Nephron (organoid): ENCODE measurements around the gene ARHGAP22.

Experiments
- H3K27ac Mint-ChIP-seq, 3 experiments: 2 replicates each; pipeline ENCODE4 v1.8.0; 2020; ENCODE audit warnings: mixed read lengths in 3 of 3, mild to moderate bottlenecking in 2 of 3, moderate library complexity in 1 of 3
- H3K27me3 Mint-ChIP-seq: 2 replicates; pipeline ENCODE4 v1.8.0; 2021; ENCODE audit warnings: low read depth, mild to moderate bottlenecking, moderate library complexity, mixed read lengths
- H3K36me3 Mint-ChIP-seq: 2 replicates; pipeline ENCODE4 v1.8.0; 2020; ENCODE audit warnings: low read depth, mixed read lengths
- H3K4me1 Mint-ChIP-seq: 2 replicates; pipeline ENCODE4 v1.8.0; 2020; ENCODE audit warnings: mixed read lengths
- H3K4me3 Mint-ChIP-seq, 3 experiments: 2 replicates each; pipeline ENCODE4 v1.8.0; 2020; ENCODE audit warnings: mild to moderate bottlenecking in 3 of 3, mixed read lengths in 3 of 3, moderate library complexity in 2 of 3
- H3K9me3 Mint-ChIP-seq: 2 replicates; pipeline ENCODE4 v1.8.0; 2020; ENCODE audit warnings: mixed read lengths
- CTCF ChIP-seq, 3 experiments: fragments of 200-600 bp; sonication (generic); IDR thresholded peaks; one replicate each; pipeline ENCODE4 v1.5.0; 2021; ENCODE audit warnings: antibody characterized with exemption in 3 of 3; ENCODE audit not compliant: unreplicated experiment in 3 of 3

The ARHGAP22 gene

GRCh38 chr10:48640326-48640725 lies 35.5 kb upstream of the ARHGAP22 start:
- Mint-ChIP-seq H3K4me3 (no peak overlapping the region), H3K9me3 (peaks cover 18% of the 10 kb centered on the region), H3K36me3 (no peaks in the 10 kb centered on the region), H3K4me1 (no peaks in the 10 kb centered on the region), H3K27me3 (peaks cover 9% of the 10 kb centered on the region), H3K27ac (no peak overlapping the region)
- no peak for TF ChIP-seq CTCF (IDR thresholded peaks at IDR 0.05; ENCODE audit: unreplicated experiment in 3 of 3)

GRCh38 chr10:48639632-48640031 lies 34.8 kb upstream of the ARHGAP22 start:
- TF ChIP-seq CTCF (IDR thresholded peaks at IDR 0.05; ENCODE audit: unreplicated experiment in 3 of 3): no peak
- Mint-ChIP-seq H3K36me3 (no peaks in the 10 kb centered on the region), H3K9me3 (peaks cover 18% of the 10 kb centered on the region), H3K27me3 (peaks cover 9% of the 10 kb centered on the region), H3K4me3 (no peak overlapping the region), H3K4me1 (no peaks in the 10 kb centered on the region), H3K27ac (no peak overlapping the region)

DNA sequence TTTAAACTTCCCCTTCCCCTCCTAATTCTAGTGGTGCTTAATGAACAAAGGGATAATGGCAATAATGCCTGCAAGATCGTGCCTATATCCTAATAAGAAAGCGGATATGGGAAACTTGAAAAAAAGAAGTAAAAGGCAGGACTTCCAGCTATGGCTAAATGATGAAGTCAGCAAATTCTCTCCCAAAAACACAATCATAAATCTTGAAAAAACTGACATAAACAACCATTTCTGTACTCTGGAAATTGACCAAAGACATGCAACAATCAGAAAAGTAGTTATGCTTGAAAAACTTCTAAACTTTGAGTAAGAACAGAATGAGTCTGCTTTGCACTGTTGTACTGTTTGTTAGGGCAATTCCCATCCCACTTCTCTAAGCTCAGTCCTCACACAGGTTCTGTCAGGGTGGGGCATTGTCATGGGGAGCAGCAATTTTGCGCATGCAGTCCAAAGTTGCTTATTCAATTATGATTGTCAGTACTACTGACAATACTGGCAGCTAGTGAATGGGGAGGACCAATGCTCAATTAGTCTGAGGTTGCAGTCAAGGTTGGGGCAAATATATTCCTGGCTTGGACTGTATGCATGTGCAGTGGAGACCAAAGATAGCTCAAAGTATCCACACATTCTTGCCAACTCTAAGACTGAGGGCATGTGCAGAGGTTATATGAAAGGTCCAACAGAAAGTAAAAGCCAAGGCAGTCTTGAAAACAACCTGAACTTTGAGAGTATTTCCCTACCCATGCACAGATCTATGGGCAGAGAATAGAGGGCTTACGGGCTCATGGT lies 34.1 kb upstream of the ARHGAP22 start:
- Mint-ChIP-seq H3K9me3 (peaks cover 18% of the 10 kb centered on the region), H3K4me1 (no peaks in the 10 kb centered on the region)
- TF ChIP-seq CTCF (IDR thresholded peaks at IDR 0.05; ENCODE audit: unreplicated experiment in 3 of 3): no peak

DNA sequence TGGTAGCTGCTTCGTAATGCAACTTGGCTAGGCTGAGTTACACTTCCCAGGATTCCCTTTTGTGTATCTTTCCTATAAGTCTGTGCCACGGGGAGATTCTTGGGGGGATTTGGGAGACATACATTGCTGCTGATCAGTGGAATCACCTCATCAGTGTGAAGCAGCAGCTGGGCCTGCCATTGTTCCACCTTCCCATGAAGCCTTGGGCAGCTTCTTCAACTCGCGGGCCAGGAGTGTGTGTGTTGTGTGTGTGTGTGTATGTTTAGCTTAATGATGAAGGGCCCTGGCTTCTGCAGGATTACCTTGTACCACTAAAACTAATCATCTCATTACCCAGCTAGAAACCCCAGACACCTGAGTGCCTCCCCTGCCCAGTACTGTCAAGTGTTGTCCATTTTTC lies 33.3 kb upstream of the ARHGAP22 start:
- Mint-ChIP-seq H3K27ac (no peak overlapping the region), H3K9me3 (peaks cover 18% of the 10 kb centered on the region), H3K27me3 (peaks cover 18% of the 10 kb centered on the region), H3K4me1 (no peaks in the 10 kb centered on the region), H3K36me3 (no peaks in the 10 kb centered on the region), H3K4me3 (no peak overlapping the region)
- no peak for TF ChIP-seq CTCF (IDR thresholded peaks at IDR 0.05; ENCODE audit: unreplicated experiment in 3 of 3)

More for the DNA sequence above, 34.1 kb upstream of the ARHGAP22 start:
- Mint-ChIP-seq H3K27ac (no peak overlapping the region), H3K36me3 (no peaks in the 10 kb centered on the region), H3K4me3 (no peak overlapping the region), H3K27me3 (peaks cover 12% of the 10 kb centered on the region)

DNA sequence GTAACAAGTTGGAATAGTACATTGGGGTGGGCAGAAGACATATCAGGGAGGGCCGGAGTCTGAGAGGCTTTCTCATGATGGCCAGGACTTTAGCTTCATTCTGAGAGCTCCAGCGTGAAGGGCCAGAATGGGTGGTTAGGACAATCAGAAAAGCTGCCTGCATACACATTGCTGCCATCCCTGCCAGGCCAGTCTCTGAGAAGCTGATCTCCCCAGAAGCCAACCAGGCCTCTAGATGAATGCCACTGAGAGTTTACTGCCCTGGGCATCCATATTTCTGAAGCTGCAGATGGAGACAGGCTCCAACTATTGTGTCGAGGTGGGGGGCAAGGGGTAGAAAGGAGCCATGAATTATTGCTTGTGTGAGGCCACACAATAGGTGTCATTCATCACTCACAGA lies 32.0 kb upstream of the ARHGAP22 start:
- Mint-ChIP-seq H3K4me3 (no peak overlapping the region), H3K36me3 (no peaks in the 10 kb centered on the region), H3K27me3 (peaks cover 22% of the 10 kb centered on the region), H3K27ac (no peak overlapping the region), H3K9me3 (peaks cover 16% of the 10 kb centered on the region), H3K4me1 (no peaks in the 10 kb centered on the region)
- TF ChIP-seq CTCF (IDR thresholded peaks at IDR 0.05; ENCODE audit: unreplicated experiment in 3 of 3): no peak

DNA sequence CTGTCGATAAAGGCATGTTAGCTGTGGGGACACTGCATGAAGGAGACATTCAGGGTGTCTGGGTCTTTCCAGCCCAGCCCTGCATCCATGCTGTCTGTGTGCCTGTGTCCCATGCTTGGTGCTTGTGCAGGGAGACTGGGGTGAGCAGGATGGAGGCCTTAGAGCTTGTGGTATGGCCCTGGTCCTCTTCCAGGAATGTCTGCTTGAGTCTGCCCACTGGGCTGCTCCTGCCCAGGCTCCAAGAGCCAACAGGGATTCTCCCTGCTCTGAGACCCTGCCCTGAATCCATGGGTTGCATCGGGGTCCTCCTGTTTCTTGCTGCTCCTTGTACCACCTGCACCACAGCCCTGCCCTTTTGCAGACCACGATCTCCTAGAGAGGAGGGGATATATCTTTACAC lies 31.4 kb upstream of the ARHGAP22 start:
- Mint-ChIP-seq H3K27ac (no peak overlapping the region), H3K4me3 (no peak overlapping the region), H3K4me1 (no peaks in the 10 kb centered on the region), H3K27me3 (peaks cover 22% of the 10 kb centered on the region), H3K9me3 (peaks cover 12% of the 10 kb centered on the region), H3K36me3 (no peaks in the 10 kb centered on the region)
- no peak for TF ChIP-seq CTCF (IDR thresholded peaks at IDR 0.05; ENCODE audit: unreplicated experiment in 3 of 3)
